Panc1 (cell line): ENCODE data around the gene CHST11. TPM values are rescaled to one million over a fixed set of nuclear protein-coding genes. Genes with fewer than 3 reads are reported as not detected.

ENCODE experiments used
- ATAC-seq: fragments of 200-7000 bp; cut with Tn5 transposase; 2 replicates; pipeline ENCODE4 v1.9.1; 2020; ENCODE audit warnings: mild to moderate bottlenecking, moderate library complexity
- BruUV-seq: library from RNA; stranded (reverse); fragments of 400-500 nt; replicated peaks from 2 replicates; lab custom pipeline; 2021; lab: Mats Ljungman, UMichigan
- CTCF ChIA-PET: fragments of 300-600 bp; sonication (Branson Sonifier 250); formaldehyde crosslinking; loops from one replicate; lab custom pipeline; 2022; ENCODE audit warnings: antibody characterized with exemption; lab: Charles Lee
- POLR2A ChIA-PET: fragments of 300-600 bp; sonication (Branson Sonifier 250); formaldehyde crosslinking; loops from one replicate; lab custom pipeline; 2022; ENCODE audit warnings: antibody characterized with exemption; lab: Charles Lee
- DNase-seq: peaks from one replicate; pipeline ENCODE4 v3.0.0-alpha.2; 2010; ENCODE audit warnings: low read depth, low spot score
- H3K27ac ChIP-seq: 2 replicates; pipeline ENCODE4 v1.5.1; 2011; ENCODE audit warnings: mild to moderate bottlenecking, low read length, inconsistent platforms
- H3K27me3 ChIP-seq: fragments of 200-500 bp; sonication (Bioruptor generic); 2 replicates; pipeline ENCODE4 v1.6.0; 2014; ENCODE audit warnings: low read length, inconsistent platforms; ENCODE audit not compliant: control insufficient read depth, insufficient read depth
- H3K36me3 ChIP-seq: fragments of 200-500 bp; sonication (Bioruptor generic); 2 replicates; pipeline ENCODE4 v1.5.1; 2014; ENCODE audit warnings: inconsistent platforms, mild to moderate bottlenecking, low read length, moderate library complexity; ENCODE audit not compliant: control insufficient read depth, insufficient read depth
- H3K4me1 ChIP-seq: 2 replicates; pipeline ENCODE4 v1.5.1; 2011; ENCODE audit warnings: inconsistent platforms, mild to moderate bottlenecking, low read length, moderate library complexity; ENCODE audit not compliant: control insufficient read depth, insufficient read depth
- H3K4me3 ChIP-seq, 2 experiments: 2 replicates each; pipeline ENCODE4 v1.5.1; 2011 to 2012; ENCODE audit warnings: low read depth in 2 of 2, low read length in 2 of 2, mild to moderate bottlenecking in 2 of 2, inconsistent platforms in 1 of 2, moderate library complexity in 1 of 2
- H3K9me3 ChIP-seq: fragments of 200-500 bp; sonication (Bioruptor generic); 2 replicates; pipeline ENCODE4 v1.5.1; 2014; ENCODE audit warnings: low read depth, mild to moderate bottlenecking, inconsistent platforms, low read length, moderate library complexity; ENCODE audit not compliant: control insufficient read depth, insufficient read depth
- POLR2AphosphoS5 ChIP-seq: IDR thresholded peaks from 2 replicates; pipeline ENCODE4 v1.6.1; 2012; ENCODE audit warnings: mild to moderate bottlenecking, low read depth, low read length, moderate library complexity
- SIN3A ChIP-seq: IDR thresholded peaks from 2 replicates; pipeline ENCODE4 v1.6.1; 2012; ENCODE audit warnings: low read depth, mild to moderate bottlenecking, low read length, moderate library complexity, borderline replicate concordance; ENCODE audit not compliant: insufficient read depth
- TCF7L2 ChIP-seq: IDR thresholded peaks from 2 replicates; pipeline ENCODE4 v1.6.1; 2011; ENCODE audit warnings: mild to moderate bottlenecking, low read depth, low read length, inconsistent platforms
- in situ Hi-C: cut with HindIII; loops from 2 replicates; pipeline ENCODE4 v1.10.0; 2016; ENCODE audit warnings: low sequenced_read_pairs, low pct_unique_long_range_greater_than_20kb
- intact Hi-C: fragments of 100-400 bp; cut with micrococcal nuclease; formaldehyde crosslinking; loops from one replicate; pipeline ENCODE4 v1.10.0; 2022; ENCODE audit not compliant: unreplicated experiment
- total RNA-seq: library from RNA; stranded (reverse); gene quantifications from one replicate; pipeline ENCODE4 v1.2.1, GENCODE V29; 2021; ENCODE audit not compliant: unreplicated experiment
- TF ChIP-seq, protein P1 (sequence below): fragments of 450-650 bp; IDR thresholded peaks from 2 replicates; pipeline ENCODE4 v1.5.1; 2017; ENCODE audit warnings: mild to moderate bottlenecking
- TF ChIP-seq, protein P2 (sequence below), 2 experiments: IDR thresholded peaks; 2 replicates each; pipeline ENCODE4 v1.6.1; 2011 to 2012; ENCODE audit warnings: low read depth in 2 of 2, control low read depth in 1 of 2, low read length in 1 of 2, mild to moderate bottlenecking in 1 of 2, moderate library complexity in 1 of 2; ENCODE audit not compliant: insufficient read depth in 1 of 2

Gene CHST11
- total RNA-seq, 1 experiment from 2014 or later: 11.4 TPM

DNA sequence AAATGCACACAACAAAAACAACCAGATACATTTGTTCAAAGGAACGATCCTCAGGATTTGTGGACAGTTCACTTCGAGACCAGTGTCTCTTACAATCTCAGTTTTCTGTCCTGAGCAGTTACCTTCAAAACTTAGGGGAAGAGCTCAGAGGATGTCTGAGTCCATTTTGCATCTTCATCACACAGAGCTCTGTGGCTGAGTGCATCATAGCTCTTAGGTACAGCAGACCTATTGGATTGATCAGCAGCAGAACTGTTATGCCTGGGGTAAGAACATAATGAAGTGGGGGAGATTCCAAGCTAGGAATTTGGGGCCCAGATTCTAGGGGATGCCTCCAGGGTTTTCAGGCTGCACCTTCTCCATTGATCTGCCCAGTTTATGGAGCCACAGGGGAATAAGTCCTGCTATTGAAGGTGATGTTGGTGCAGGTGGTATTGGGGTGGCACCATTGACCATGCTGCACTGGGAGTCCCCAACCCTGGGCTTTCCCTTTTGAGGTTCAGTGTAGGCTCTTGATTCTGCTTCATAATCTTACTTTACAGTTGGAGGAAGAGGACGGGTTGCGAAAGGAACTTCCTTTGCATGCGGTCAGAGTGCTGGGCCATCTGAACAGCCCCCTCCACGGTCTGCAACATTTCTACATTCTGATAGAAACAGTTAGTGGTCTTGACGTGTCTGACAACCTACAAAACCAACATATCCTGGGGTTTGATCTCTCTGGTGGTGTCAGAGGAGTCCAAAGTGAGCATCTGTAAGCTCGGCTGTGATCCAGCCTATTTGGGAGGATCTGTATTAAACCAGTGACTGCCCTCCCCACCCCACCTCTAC is 112.8 kb downstream of the CHST11 start:
- CTCF ChIA-PET: no interaction called here
- POLR2A ChIA-PET: no interaction called here

DNA sequence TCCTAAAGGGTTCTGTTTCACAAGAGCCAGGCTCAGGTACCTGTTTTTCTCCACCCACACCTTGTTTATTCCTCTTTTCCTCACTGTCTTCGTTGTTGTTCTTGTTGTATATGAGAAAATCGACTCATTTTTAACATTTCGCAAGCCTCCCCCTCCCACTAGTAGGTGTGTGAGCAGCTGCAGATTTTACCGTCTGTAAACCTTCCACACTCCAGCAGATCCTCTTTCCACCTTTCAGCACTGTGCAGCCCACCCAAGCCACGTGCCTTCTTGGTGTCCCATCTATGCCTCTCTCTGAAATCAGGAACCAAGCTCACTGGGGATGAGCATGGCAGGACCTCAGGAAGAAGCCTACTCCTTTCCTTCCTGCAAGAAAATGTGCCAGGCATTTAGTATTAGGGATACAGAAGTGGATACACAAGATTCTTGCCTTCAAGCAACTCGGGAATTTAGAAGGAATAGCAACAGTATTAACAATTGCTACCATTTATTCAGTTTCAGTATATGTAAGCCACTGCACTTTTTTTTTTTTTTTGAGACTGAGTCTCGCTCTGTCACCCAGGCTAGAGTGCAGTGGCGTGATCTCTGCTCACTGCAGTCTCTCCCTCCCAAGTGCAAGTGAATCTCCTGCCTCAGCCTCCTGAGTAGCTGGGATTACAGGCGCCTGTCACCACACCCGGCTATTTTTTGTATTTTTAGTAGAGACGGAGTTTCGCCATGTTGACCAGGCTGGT is 113.6 kb downstream of the CHST11 start:
- intact Hi-C loops (no loop called here), in situ Hi-C loops (no loop called here)
- no peaks in the 10 kb centered on the region for H3K27me3 ChIP-seq
- DNase-seq: no peak
- POLR2A ChIA-PET: no interaction called here
- no peak for ATAC-seq
- no peaks in the 10 kb centered on the region for H3K4me1 ChIP-seq
- no peak overlapping the region for H3K27ac ChIP-seq
- TF ChIP-seq, protein P1, sequence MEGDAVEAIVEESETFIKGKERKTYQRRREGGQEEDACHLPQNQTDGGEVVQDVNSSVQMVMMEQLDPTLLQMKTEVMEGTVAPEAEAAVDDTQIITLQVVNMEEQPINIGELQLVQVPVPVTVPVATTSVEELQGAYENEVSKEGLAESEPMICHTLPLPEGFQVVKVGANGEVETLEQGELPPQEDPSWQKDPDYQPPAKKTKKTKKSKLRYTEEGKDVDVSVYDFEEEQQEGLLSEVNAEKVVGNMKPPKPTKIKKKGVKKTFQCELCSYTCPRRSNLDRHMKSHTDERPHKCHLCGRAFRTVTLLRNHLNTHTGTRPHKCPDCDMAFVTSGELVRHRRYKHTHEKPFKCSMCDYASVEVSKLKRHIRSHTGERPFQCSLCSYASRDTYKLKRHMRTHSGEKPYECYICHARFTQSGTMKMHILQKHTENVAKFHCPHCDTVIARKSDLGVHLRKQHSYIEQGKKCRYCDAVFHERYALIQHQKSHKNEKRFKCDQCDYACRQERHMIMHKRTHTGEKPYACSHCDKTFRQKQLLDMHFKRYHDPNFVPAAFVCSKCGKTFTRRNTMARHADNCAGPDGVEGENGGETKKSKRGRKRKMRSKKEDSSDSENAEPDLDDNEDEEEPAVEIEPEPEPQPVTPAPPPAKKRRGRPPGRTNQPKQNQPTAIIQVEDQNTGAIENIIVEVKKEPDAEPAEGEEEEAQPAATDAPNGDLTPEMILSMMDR: no peak
- TF ChIP-seq, protein P2, sequence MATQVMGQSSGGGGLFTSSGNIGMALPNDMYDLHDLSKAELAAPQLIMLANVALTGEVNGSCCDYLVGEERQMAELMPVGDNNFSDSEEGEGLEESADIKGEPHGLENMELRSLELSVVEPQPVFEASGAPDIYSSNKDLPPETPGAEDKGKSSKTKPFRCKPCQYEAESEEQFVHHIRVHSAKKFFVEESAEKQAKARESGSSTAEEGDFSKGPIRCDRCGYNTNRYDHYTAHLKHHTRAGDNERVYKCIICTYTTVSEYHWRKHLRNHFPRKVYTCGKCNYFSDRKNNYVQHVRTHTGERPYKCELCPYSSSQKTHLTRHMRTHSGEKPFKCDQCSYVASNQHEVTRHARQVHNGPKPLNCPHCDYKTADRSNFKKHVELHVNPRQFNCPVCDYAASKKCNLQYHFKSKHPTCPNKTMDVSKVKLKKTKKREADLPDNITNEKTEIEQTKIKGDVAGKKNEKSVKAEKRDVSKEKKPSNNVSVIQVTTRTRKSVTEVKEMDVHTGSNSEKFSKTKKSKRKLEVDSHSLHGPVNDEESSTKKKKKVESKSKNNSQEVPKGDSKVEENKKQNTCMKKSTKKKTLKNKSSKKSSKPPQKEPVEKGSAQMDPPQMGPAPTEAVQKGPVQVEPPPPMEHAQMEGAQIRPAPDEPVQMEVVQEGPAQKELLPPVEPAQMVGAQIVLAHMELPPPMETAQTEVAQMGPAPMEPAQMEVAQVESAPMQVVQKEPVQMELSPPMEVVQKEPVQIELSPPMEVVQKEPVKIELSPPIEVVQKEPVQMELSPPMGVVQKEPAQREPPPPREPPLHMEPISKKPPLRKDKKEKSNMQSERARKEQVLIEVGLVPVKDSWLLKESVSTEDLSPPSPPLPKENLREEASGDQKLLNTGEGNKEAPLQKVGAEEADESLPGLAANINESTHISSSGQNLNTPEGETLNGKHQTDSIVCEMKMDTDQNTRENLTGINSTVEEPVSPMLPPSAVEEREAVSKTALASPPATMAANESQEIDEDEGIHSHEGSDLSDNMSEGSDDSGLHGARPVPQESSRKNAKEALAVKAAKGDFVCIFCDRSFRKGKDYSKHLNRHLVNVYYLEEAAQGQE (IDR thresholded peaks at IDR 0.05; ENCODE audit: insufficient read depth in 1 of 2, low read depth in 2 of 2, low read length in 1 of 2): no peak
- no peak for TF ChIP-seq POLR2AphosphoS5
- TF ChIP-seq TCF7L2: no peak
- TF ChIP-seq SIN3A: no peak
- CTCF ChIA-PET: no interaction called here
- no peaks in the 10 kb centered on the region for H3K9me3 ChIP-seq
- H3K4me3 ChIP-seq: no peak overlapping the region
- H3K36me3 ChIP-seq: no peaks in the 10 kb centered on the region
- BruUV-seq: no TSS peak

More for the DNA sequence above, 112.8 kb downstream of the CHST11 start:
- Histone ChIP-seq H3K27me3 (no peaks in the 10 kb centered on the region), H3K4me3 (no peak overlapping the region), H3K4me1 (no peaks in the 10 kb centered on the region), H3K36me3 (no peaks in the 10 kb centered on the region), H3K9me3 (no peaks in the 10 kb centered on the region), H3K27ac (no peak overlapping the region)
- DNase-seq (no peak), ATAC-seq (no peak)
- in situ Hi-C loops (no loop called here), intact Hi-C loops (no loop called here)
- BruUV-seq: no TSS peak
- TF ChIP-seq TCF7L2 (no peak), POLR2AphosphoS5 (no peak), SIN3A (no peak)
- TF ChIP-seq, protein P1: no peak
- TF ChIP-seq, protein P2 (IDR thresholded peaks at IDR 0.05; ENCODE audit: insufficient read depth in 1 of 2, low read depth in 2 of 2, low read length in 1 of 2): no peak
